Effector memory CD8-positive, alpha-beta T cell (primary cell): ENCODE measurements around the gene GADL1.

ENCODE experiments used
- ATAC-seq: fragments of 150-1000 bp; cut with Tn5 transposase; replicated peaks from 2 replicates; pipeline ENCODE4 v1.10.0; 2021; ENCODE audit warnings: mild to moderate bottlenecking, moderate library complexity
- DNase-seq, 3 experiments: peaks; one replicate each; pipeline ENCODE4 v3.0.0; 2021
- H3K27ac Mint-ChIP-seq, 2 donors: one replicate each; pipeline ENCODE4 v1.8.0; 2022; ENCODE audit warnings: mild to moderate bottlenecking in 2 of 2, mixed read lengths in 2 of 2, moderate library complexity in 2 of 2
- H3K27me3 Mint-ChIP-seq, 2 donors: one replicate each; pipeline ENCODE4 v1.8.0; 2022; ENCODE audit warnings: mixed read lengths in 2 of 2
- H3K36me3 Mint-ChIP-seq: one replicate; pipeline ENCODE4 v1.8.0; 2022; ENCODE audit warnings: mild to moderate bottlenecking, moderate library complexity, mixed read lengths; ENCODE audit not compliant: insufficient read depth
- H3K4me1 Mint-ChIP-seq, 2 donors: one replicate each; pipeline ENCODE4 v1.8.0; 2022; ENCODE audit warnings: low read depth in 2 of 2, mixed read lengths in 2 of 2
- H3K4me3 Mint-ChIP-seq, 2 donors: one replicate each; pipeline ENCODE4 v1.8.0; 2022; ENCODE audit warnings: mild to moderate bottlenecking in 2 of 2, mixed read lengths in 2 of 2, moderate library complexity in 2 of 2
- H3K9me3 Mint-ChIP-seq, 2 donors: one replicate each; pipeline ENCODE4 v1.8.0; 2022; ENCODE audit warnings: mixed read lengths in 2 of 2

Gene GADL1

GRCh38 chr3:30864132-30864531, 30.3 kb downstream of the GADL1 start:
- ATAC-seq (no peak), DNase-seq (no peak)
- no peak overlapping the region for H3K27ac Mint-ChIP-seq
- peaks cover 22 to 25% of the 10 kb centered on the region in 2 donors for H3K27me3 Mint-ChIP-seq
- H3K4me1 Mint-ChIP-seq, result no peaks in the 10 kb centered on the region
- no peak overlapping the region for H3K4me3 Mint-ChIP-seq
- no peaks in the 10 kb centered on the region for H3K9me3 Mint-ChIP-seq
- no peaks in the 10 kb centered on the region for H3K36me3 Mint-ChIP-seq

GRCh38 chr3:30862004-30862403, 32.5 kb downstream of the GADL1 start:
- Mint-ChIP-seq H3K9me3 (no peaks in the 10 kb centered on the region), H3K27ac (no peak overlapping the region), H3K36me3 (no peaks in the 10 kb centered on the region), H3K4me3 (no peak overlapping the region), H3K4me1 (no peaks in the 10 kb centered on the region), H3K27me3 (peaks cover 22 to 25% of the 10 kb centered on the region in 2 donors)
- no peak for ATAC-seq
- DNase-seq, result no peak

GRCh38 chr3:30858894-30859389, 35.5 kb downstream of the GADL1 start:
- Mint-ChIP-seq H3K27me3 (peaks cover 8 to 11% of the 10 kb centered on the region in 2 donors), H3K4me3 (no peak overlapping the region), H3K4me1 (no peaks in the 10 kb centered on the region), H3K36me3 (no peaks in the 10 kb centered on the region), H3K9me3 (no peaks in the 10 kb centered on the region), H3K27ac (no peak overlapping the region)
- no peak for DNase-seq
- ATAC-seq, result no peak

GRCh38 chr3:30855400-30856292, 38.8 kb downstream of the GADL1 start:
- peaks cover 0 to 11% of the 10 kb centered on the region in 2 donors for H3K27me3 Mint-ChIP-seq
- no peak for DNase-seq
- no peaks in the 10 kb centered on the region for H3K4me1 Mint-ChIP-seq
- H3K4me3 Mint-ChIP-seq, result no peak overlapping the region
- no peaks in the 10 kb centered on the region for H3K9me3 Mint-ChIP-seq
- H3K27ac Mint-ChIP-seq, result no peak overlapping the region
- no peaks in the 10 kb centered on the region for H3K36me3 Mint-ChIP-seq
- ATAC-seq, result no peak

- no peak overlapping the region for H3K4me3 Mint-ChIP-seq
- peaks cover 0 to 11% of the 10 kb centered on the region in 2 donors for H3K27me3 Mint-ChIP-seq
- H3K4me1 Mint-ChIP-seq, result no peaks in the 10 kb centered on the region
- H3K27ac Mint-ChIP-seq, result no peak overlapping the region
- DNase-seq, result no peak
- no peaks in the 10 kb centered on the region for H3K36me3 Mint-ChIP-seq
- H3K9me3 Mint-ChIP-seq, result no peaks in the 10 kb centered on the region
- ATAC-seq, result no peak
Observed at GRCh38 chr3:30852833-30853232, 41.6 kb downstream of the GADL1 start.

- peaks cover 0 to 6% of the 10 kb centered on the region in 2 donors for H3K27me3 Mint-ChIP-seq
Observed at GRCh38 chr3:30848087-30848779, 46.2 kb downstream of the GADL1 start.

GRCh38 chr3:30847592-30847991, 46.9 kb downstream of the GADL1 start:
- Mint-ChIP-seq H3K4me3 (no peak overlapping the region), H3K4me1 (no peaks in the 10 kb centered on the region), H3K9me3 (no peaks in the 10 kb centered on the region), H3K27me3 (peaks cover 0 to 6% of the 10 kb centered on the region in 2 donors), H3K36me3 (no peaks in the 10 kb centered on the region), H3K27ac (no peak overlapping the region)
- DNase-seq, result no peak
- ATAC-seq, result no peak

More at GRCh38 chr3:30848087-30848779, 46.2 kb downstream of the GADL1 start:
- H3K4me1 Mint-ChIP-seq, result no peaks in the 10 kb centered on the region
- no peaks in the 10 kb centered on the region for H3K36me3 Mint-ChIP-seq
- no peaks in the 10 kb centered on the region for H3K9me3 Mint-ChIP-seq
- no peak overlapping the region for H3K27ac Mint-ChIP-seq
- ATAC-seq (no peak), DNase-seq (no peak)
- H3K4me3 Mint-ChIP-seq, result no peak overlapping the region

GRCh38 chr3:30845606-30846005, 48.9 kb downstream of the GADL1 start:
- no peak overlapping the region for H3K27ac Mint-ChIP-seq
- H3K27me3 Mint-ChIP-seq, result peaks cover 0 to 20% of the 10 kb centered on the region in 2 donors
- H3K36me3 Mint-ChIP-seq, result no peaks in the 10 kb centered on the region
- H3K4me1 Mint-ChIP-seq, result no peaks in the 10 kb centered on the region
- DNase-seq (no peak), ATAC-seq (no peak)
- no peak overlapping the region for H3K4me3 Mint-ChIP-seq
- H3K9me3 Mint-ChIP-seq, result no peaks in the 10 kb centered on the region

GRCh38 chr3:30843877-30844276, 50.6 kb downstream of the GADL1 start:
- DNase-seq, result no peak
- Mint-ChIP-seq H3K27ac (no peak overlapping the region), H3K4me1 (no peaks in the 10 kb centered on the region), H3K27me3 (peaks cover 0 to 30% of the 10 kb centered on the region in 2 donors), H3K9me3 (no peaks in the 10 kb centered on the region), H3K36me3 (no peaks in the 10 kb centered on the region), H3K4me3 (no peak overlapping the region)
- no peak for ATAC-seq

- ATAC-seq, result no peak
- Mint-ChIP-seq H3K27ac (no peak overlapping the region), H3K4me1 (no peaks in the 10 kb centered on the region), H3K36me3 (no peaks in the 10 kb centered on the region), H3K9me3 (no peaks in the 10 kb centered on the region), H3K27me3 (peaks cover 17 to 24% of the 10 kb centered on the region in 2 donors), H3K4me3 (no peak overlapping the region)
- no peak for DNase-seq
Observed at GRCh38 chr3:30836141-30836540, 58.3 kb downstream of the GADL1 start.

- DNase-seq (no peak), ATAC-seq (no peak)
- Mint-ChIP-seq H3K27me3 (peaks cover 18 to 29% of the 10 kb centered on the region in 2 donors), H3K4me1 (no peaks in the 10 kb centered on the region), H3K36me3 (no peaks in the 10 kb centered on the region), H3K9me3 (no peaks in the 10 kb centered on the region), H3K4me3 (no peak overlapping the region), H3K27ac (no peak overlapping the region)
Observed at GRCh38 chr3:30835667-30836066, 58.8 kb downstream of the GADL1 start.

- DNase-seq (no peak), ATAC-seq (no peak)
- Mint-ChIP-seq H3K27ac (no peak overlapping the region), H3K27me3 (peaks cover 25 to 26% of the 10 kb centered on the region in 2 donors), H3K36me3 (no peaks in the 10 kb centered on the region), H3K4me3 (no peak overlapping the region), H3K4me1 (no peaks in the 10 kb centered on the region), H3K9me3 (no peaks in the 10 kb centered on the region)
Observed at GRCh38 chr3:30832961-30833575, 61.4 kb downstream of the GADL1 start.

GRCh38 chr3:30827080-30827479, 67.4 kb downstream of the GADL1 start:
- Mint-ChIP-seq H3K27ac (no peak overlapping the region), H3K4me1 (no peaks in the 10 kb centered on the region), H3K9me3 (no peaks in the 10 kb centered on the region), H3K36me3 (no peaks in the 10 kb centered on the region), H3K27me3 (peaks cover 21 to 34% of the 10 kb centered on the region in 2 donors), H3K4me3 (no peak overlapping the region)
- ATAC-seq, result no peak
- DNase-seq, result no peak
